Stimulated activated CD8-positive, alpha-beta memory T cell treated with anti-CD3 and anti-CD28 coated beads, Interleukin-7, amount 100 ng/mL, for 1 hour (primary cell): ENCODE data around the gene C2CD3.

Source experiments
- DNase-seq, 2 donors: peaks; one replicate each; pipeline ENCODE4 v3.0.0-alpha.2; 2020; ENCODE audit warnings: low read depth in 2 of 2

The C2CD3 gene, protein sequence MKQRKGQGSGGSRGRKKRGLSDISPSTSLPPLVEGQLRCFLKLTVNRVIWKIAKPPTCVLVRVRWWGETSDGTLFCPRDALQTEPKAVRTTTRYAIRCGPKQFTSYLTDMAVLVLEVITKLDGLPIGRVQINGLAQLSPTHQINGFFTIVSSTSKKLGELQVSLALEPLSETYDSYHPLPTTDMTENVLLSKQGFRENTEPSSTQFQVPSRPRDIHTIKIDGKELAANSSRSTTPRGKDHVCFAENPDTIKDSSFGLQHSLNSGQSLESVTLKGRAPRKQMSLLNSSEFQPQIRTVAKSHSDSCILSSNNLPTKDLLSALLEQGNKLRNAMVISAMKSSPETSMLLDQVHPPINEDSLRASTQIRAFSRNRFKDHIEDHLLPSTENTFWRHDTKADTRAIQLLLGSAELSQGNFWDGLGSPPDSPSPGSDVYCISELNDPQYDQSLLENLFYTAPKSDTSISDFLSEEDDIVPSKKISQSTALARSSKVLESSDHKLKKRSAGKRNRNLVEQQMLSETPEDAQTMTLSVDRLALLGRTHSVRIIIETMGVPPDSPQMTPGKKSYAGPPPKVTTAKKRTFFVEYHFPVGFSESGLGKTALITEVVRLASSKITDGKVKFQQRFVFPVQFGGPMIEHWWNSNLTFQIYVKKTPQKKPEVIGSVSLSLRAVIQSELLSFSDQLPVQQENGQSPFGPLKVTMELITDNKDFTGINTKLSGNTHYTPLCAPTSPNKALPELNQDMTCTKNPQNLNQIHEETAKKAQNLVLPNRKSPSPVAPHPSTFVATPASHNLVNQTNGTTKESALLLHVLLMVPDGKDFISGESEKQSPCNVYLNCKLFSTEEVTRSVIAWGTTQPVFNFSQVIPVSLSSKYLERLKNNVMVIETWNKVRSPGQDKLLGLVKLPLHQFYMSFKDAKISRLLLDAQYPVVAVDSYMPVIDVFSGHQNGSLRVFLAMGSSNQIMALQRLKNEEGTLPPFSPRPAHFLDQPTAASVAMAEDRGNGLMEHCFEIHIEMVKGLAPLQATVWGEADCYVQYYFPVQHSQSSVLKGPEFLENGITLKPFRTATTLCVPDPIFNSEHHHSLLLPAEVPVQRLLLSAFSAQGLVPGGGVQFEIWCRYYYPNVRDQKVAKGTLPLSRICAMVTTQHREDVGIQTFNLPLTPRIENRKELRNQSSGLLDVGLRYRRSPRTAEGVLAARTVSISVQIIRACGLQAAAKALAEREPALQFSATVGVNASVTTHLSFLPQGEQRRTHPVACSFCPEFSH (N-terminal part only)

DNA sequence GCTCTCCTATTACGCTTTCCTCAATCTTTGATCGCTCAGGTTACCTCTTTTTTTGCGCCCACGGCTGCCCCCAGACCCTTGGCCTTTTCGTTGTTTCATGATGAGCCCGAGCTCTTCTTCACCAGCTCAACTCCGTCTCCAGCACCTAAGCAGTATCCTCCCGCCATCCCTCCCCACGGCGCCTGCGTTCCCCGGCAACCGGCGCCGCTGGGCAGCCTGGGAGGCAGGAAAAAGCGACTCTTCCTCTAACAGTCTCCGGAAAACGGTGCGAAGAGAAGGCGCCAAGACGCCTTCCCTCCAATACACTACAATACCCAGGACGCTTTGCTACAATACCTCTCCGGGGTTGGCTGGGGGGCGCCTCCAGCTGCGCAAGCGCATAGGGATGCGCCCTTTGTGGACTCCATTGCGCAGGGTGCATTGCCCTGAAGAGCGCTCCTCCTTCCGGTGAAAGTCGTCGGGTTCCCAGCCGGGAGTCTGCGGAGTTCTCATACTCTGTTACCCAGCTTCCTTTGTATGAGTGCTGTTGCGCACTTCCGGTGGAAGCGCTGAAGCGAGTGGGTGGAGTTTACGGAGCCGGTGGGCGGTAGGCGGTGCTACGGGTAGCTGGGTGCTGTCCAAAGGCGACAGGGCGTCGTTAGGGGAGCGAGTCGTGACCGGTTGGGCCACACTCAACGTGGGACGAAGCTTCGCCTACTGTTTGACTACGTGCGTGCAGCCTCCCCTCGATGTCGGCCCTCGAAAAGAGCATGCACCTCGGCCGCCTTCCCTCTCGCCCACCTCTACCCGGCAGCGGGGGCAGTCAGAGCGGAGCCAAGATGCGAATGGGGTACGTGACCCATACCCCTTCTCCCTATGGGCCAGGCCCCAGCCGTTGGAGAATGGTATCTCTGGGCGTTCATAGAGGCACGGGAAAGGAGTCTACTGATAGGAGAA lies at the start of gene C2CD3, which contains the start of gene PPME1:
Gene C2CD3 (minus strand): TSS at position 309 of the 936 bp plus-strand sequence. CDS start 210 bp downstream, at position 99.
Gene PPME1 (plus strand): TSS at position 596 of the 936 bp plus-strand sequence. CDS start 133 bp downstream, at position 729.
- DNase-seq, result peak; percentile 90 to 94

DNA sequence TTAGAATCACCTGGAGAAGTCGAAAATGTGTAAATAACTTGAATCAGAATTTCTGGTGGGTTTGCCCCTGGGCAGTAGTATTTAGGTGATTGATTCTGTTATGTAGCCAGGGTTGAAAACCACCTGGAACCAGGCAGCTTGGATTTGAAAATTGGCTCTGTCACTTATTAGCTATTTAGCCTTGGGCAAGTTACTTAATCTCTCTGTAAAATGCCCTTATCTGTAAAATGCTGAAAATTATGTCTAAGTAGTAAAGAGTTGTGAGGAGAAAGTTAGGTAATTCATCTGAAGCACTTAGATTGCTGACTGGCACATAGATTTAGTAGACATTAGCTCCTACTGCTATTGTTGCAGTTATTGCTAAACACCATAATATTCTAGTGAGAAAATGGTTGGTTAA lies 49.6 kb upstream of the C2CD3 start:
- DNase-seq, result no peak

DNA sequence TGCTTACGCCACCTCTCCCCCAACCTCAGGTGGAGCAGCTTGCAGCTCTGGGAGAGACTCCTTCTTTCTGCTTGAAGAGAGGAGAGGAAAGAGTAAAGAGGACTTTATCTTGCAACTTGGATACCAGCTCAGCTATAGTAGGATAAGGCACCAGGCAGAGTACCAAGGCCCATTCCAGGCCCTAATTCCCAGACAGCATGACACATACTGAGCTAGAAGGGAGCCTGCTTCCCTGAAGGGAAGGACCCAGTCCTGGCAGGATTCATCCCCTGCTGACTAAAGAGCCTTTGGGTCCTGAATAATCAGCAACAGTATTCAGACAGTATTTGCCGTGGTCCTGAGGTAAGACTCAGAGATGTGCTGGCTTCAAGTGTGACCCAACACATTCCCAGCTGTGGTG lies 41.7 kb upstream of the C2CD3 start:
- DNase-seq, result no peak

DNA sequence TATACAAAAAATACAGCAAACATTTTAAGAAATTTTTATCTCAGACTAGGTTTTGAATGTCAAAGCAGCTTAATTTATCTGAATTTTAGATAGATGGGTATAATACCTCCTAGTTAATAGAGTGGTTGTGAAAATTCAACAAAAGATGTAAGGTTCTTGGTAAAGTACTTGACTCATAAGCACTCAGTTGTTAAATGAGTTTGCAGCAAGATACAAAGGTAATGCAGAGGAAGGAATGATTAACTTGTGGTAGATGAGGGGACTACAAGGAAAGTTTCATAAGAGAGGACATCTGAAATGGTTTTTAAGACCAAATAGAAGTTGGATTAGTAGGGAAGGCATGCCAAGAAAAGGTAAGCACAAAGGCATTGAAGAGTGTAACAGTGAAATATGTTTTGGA lies 37.7 kb upstream of the C2CD3 start:
- DNase-seq, result no peak

DNA sequence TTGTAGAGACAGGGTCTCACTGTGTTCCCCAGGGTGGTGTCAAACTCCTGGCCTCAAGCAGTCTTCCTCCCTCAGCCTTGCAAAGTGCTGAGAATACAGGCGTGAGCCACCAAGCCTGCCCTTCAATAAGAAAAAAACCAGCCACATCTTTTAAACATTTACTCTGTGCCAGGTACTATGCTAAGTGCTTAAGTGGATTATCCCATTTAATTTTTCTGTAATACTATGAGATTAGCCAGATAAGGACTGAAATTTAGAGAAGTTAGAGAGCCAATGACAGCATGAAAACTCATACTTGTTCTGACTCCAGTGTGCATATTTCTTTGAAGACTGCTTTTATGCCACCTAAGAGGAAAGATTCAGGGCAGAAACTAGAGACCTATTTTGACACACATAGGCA lies 35.9 kb upstream of the C2CD3 start:
- no peak for DNase-seq

DNA sequence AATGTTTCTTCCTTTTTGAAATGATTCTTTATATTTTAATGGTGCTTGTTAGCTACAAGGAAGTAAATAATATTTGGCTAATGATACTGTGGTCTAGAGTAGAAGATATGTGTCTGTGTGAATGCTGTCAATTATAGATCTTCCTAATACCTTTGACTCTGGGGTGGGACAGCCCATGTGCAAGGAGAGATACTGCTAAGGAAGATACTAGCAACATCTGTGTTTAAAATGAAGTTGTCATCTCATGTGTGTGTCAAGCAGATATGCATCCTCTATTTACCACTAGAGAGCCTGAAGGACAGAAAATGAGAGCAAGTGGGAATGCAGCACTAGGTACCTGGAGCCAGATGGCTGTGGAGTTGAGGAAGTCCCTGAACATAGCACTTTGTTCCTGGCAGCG lies 34.4 kb upstream of the C2CD3 start:
- DNase-seq, result no peak

DNA sequence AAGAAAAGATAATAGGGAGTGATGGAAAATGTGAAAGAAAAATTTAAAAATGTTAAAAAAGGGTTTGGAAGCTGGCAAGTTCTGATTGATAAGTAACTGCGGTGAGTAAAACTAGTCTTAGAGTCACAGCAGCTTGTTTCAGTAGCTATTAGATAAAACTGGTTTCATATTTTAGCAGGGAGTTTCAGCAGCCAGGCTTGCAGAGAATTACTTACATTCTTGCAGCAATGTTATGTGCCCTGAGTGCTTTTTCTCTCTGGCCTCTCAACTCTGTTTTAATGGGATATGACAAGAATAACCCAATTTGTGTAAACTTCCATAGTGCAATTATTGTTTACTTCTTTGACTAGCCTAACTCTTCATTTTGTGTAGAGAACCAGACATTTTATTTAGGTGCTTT lies 33.9 kb upstream of the C2CD3 start:
- DNase-seq, result no peak

DNA sequence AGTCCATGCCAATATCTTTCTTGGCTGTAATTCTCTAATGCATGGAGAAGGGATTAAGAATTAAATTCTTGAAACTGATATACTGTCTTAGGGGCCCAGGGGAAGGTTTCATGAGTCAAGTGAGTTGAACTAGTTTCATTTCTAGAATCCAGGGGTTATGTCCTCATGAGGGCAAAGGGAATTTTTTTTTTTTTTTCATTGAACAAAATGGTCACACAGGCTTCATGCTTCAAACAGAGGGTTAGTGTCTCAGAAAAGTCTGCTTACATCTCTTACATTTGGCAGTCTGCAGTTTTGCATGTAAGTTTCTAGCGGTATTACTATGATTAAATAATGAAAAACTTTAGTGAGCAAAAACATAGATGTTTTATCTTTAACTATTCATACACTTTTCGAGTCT lies 33.2 kb upstream of the C2CD3 start:
- DNase-seq, result no peak

DNA sequence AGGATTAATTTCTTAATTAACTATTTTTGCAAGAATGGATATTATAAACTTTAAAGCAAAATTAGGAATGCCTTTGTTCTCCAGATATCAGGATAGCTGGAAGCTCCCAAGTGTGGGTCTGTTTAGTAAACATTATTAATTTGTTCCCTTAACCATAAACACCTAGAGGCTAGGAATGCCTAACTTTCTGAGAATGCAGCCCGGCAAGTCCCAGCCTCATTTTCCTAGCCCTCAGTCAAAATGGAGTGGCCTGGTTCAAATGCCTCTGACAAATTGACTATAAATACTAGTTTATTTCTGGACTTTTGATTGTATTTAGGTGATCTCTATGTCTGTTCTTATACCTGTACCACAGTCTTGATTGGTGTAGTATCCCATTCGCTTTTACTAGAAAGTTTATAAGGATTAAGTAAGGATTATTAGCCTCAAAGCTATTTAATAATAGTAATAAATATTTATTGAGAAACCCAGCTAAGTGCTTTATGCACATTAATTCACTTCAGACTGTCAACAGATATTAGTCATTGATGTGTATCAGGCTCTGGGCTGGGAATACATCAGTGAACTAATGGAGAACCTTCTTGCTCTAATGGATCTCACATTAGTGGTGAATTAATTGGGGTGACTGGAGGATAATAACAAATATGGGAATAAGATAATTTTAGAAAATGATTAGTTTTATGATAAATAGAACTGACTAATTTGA lies 26.1 kb upstream of the C2CD3 start:
- DNase-seq, result no peak

DNA sequence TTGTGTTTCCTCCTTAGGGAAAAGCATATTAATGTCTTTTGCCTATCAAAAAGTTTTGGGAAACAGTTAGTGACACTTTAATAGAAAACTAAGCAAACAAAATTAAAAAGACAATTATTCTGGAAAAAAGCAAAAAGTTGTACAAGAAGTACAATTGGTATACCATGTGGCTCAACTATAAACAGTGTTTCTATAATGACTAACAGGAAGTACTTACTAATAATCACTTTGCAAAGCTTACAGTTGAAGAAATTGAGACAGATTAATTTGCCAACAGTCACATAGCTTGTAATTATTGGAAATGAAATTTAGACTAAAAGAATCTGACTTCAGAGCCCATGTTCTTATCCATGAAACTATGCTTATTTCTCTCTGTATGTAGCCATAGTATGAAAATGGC lies 25.0 kb upstream of the C2CD3 start:
- no peak for DNase-seq

DNA sequence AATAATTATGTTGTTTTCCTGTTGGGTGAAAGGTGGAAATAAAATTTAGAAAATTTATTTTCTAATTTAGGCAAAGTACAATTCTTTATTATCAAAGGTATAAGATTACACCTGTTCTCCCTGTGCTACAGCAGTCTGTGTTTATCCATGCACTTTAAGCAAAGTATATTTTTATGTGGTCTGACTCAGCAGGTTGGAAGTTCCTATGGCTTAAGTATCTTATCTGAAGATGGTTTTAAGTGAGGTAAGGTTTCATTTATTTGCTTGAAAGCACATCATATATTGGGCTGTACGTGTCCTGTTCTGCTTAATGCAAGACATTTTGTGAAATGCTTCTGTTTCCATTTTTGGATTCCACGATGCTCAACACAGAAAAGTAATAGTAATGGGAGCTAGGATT lies 14.9 kb upstream of the C2CD3 start:
- no peak for DNase-seq

DNA sequence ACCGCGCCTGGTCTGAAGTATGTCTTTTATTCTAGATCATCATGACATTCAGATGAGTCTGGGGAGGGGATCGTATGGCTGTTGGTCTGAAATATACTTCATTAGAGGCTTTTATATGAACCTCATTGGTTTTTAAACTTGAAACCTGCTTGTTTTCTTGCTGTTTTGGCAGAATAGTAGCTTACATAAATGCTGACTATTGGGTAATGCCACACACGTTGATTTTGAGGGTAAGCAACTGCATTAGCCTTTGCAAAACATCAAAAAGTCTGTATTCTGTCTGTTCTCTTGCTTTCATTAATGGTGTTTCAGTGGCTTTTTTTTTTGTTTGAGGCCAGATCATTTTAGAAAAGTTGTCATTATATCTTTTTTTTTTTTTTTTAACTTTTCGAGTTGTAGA lies 14.5 kb upstream of the C2CD3 start:
- DNase-seq, result no peak

DNA sequence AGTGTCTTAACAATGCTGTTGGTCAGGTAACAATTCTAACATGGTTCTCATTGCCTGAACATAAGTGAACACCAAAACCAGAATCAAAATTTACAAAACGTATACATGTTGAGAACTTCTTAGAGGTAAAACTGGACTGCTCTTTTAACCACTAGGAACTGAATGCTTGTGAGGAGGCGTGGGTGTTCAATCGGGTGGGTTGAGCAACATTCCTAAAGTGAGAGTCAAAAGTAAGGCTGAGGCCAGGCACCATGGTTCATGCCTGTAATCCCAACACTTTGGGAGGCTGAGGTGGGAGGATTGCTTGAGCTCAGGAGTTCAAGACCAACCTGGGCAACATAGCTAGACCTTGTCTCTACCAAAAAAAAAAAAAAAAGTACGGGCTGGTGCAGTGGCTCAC lies 11.8 kb upstream of the C2CD3 start:
- no peak for DNase-seq

DNA sequence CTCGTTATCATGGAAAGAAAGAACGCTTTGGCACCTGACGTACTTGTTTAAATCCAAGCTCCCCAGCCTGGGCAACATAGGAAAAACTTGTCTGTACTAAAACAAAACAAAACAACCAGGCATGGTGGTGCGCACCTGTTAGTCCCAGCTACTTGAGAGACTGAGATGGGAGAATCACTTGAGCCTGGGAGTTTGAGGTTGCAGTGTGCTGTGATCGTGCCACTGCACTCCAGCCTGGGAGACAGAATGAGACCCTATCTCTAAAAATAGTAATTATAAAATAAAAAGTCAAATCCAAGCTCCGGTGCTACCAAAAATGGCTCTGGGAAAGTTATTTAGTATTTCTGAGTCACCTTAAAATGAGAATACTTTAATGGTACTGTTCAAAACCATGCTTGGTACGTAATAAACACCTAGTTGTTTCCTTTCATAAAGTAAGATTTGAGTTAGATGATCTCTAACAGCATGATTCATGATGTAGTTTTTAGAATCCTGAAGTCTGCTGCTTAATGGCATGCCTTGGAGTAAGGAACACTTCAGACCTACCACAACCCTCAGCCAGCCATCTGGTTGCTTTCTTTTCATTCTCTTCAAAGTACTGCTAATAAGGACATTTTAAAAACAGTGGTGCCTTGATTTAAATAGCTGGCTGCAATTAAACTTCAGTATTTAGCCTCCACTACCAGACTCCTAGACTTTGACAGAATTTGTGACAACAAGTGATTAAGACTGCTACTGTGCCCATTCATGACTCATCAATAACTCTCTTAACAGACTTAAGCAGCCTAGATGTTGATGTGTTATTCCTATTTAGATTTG lies 8.6 kb upstream of the C2CD3 start:
- DNase-seq, result no peak

DNA sequence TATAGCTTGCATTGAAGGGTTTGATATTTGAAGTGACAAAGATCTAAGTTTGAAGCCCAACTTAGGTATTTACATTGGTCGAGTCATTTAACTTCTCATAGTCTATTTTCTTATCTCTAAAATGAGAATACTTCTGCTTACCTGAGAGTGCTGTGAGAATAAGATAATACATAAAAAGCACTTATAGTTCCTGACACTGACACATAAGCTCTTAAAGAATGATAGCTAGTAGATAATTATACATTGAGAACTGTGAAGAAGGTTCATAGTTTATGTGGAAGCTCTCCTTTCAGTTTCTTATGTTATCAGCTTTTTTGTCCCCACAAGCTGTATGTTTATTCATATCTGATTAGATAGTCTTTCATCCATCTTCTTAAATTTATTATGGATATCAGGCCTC lies 5.1 kb upstream of the C2CD3 start:
- no peak for DNase-seq

DNA sequence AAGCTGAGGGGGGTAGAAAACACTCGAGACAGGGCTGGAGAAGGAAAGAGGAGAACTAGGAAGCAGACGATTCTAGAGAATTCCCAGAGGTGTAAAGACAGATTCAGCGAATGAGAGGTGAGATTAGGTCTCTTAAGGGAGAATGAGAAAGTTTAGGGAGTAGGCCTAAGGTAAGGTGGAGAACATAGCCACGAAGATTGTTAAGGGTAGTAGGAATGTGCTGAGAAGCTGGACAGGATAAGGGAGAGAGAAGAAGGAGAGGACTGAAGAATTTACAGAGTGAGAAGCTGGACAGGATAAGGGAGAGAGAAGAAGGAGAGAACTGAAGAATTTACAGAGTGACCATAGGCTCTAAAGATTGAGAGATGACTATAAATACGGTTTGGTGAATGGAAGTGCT lies 1.2 kb upstream of the C2CD3 start:
- DNase-seq, result no peak

DNA sequence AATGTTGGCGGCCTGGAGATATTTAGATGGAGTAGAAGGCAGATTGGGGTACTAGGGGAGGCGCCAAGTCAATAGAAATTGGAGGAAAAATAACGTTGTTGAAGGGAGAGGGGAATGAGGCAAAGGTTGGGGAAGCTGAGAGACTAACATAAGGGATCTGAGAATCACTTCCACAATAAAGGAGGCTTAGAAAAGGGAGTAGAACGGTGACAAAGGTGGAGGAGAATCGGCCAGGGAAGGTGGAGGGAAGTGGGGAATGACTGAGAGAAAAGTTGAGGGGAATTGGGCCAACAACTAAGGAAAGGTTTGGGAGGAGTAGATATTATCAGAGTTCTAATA lies 797 bp upstream of the C2CD3 start:
- no peak for DNase-seq

DNA sequence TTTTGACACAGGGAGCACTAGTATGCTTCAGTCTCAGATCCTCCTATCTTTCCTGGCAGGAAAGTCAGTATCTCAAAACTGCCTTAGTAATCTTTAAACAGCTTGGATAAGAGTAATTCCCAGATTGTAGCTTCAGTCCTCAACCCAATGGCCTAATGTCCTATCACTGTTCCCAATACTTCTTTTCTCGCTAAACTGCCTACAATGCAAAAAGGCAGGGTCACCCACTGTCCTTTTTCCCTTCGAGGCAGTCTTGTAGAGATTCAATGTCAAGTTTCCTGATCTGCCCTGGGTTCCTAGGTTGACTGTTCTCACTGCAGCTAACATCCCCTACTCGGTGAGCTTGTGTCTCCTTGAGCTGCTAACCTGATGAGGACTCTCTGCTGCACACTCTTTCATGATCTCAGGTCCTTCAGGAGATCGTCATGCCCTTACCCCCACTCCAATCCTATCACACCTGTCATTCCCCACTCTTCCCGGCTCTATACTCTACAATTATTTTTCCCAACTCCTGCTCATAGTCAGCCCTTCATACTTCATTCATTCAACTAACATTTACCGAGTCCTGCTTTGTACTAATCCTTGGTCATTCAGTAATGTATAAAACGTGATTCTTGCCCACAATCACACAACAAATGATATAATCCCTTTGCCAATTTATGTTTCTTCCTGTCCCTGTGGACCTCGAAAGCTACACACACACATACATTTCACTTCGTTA lies 904 bp downstream of the C2CD3 start:
- DNase-seq, result no peak

DNA sequence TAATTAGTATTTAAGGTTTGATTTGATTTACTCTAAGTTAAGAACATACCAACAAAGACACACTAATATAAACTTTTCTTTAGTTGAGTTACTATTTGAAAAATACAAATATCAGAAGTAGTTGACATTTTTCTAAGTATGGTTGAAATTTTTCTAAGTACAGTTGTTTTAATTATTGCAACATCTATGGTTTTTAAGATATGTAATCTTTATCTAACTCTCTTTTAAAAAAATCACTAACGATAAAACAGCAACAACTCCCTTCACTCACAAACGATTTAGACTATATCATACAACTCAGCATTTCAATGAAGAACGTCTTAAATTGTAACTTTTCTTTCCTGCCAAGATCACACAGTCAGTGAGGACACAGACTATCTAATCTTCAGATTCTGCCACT lies 2.0 kb downstream of the C2CD3 start:
- no peak for DNase-seq
